Neural progenitor cell (in vitro differentiated cells): Measurements from ENCODE around the gene PROSER2. TPM values are rescaled to one million over a fixed set of nuclear protein-coding genes. Genes with fewer than 3 reads are reported as not detected.

Experiments used
- DNase-seq: peaks from one replicate; pipeline ENCODE4 v3.0.0-alpha.2; 2016; ENCODE audit warnings: low spot score
- H2AFZ ChIP-seq: fragments of 200-600 bp; sonication (generic); replicated peaks from 2 replicates; pipeline ENCODE4 v1.6.1; 2016; ENCODE audit warnings: antibody characterized with exemption
- H3F3A ChIP-seq: fragments of 200-600 bp; sonication (generic); 2 replicates; pipeline ENCODE4 v1.6.1; 2016; ENCODE audit warnings: antibody characterized with exemption, low read depth
- H3K27ac ChIP-seq: fragments of 200-600 bp; sonication (generic); 2 replicates; pipeline ENCODE4 v1.5.1; 2016; ENCODE audit warnings: mild to moderate bottlenecking
- H3K27me3 ChIP-seq: fragments of 200-600 bp; sonication (generic); 2 replicates; pipeline ENCODE4 v1.6.1; 2016; ENCODE audit warnings: mild to moderate bottlenecking, moderate library complexity
- H3K36me3 ChIP-seq: fragments of 200-600 bp; sonication (generic); 2 replicates; pipeline ENCODE4 v1.5.1; 2016
- H3K4me1 ChIP-seq: fragments of 200-600 bp; sonication (generic); 2 replicates; pipeline ENCODE4 v1.6.1; 2016; ENCODE audit warnings: mixed run types
- H3K4me2 ChIP-seq: fragments of 200-600 bp; sonication (generic); 2 replicates; pipeline ENCODE4 v1.6.1; 2016
- H3K4me3 ChIP-seq: fragments of 200-600 bp; sonication (generic); 2 replicates; pipeline ENCODE4 v1.5.1; 2016
- H3K79me2 ChIP-seq: fragments of 200-600 bp; sonication (generic); 2 replicates; pipeline ENCODE4 v1.6.1; 2016; ENCODE audit warnings: low read depth
- H3K9ac ChIP-seq: fragments of 200-600 bp; sonication (generic); 2 replicates; pipeline ENCODE4 v1.6.1; 2016
- H3K9me3 ChIP-seq: fragments of 200-600 bp; sonication (generic); 2 replicates; pipeline ENCODE4 v1.5.1; 2016; ENCODE audit warnings: low read depth
- H4K20me1 ChIP-seq: fragments of 200-600 bp; sonication (generic); 2 replicates; pipeline ENCODE4 v1.6.1; 2016; ENCODE audit warnings: low read depth
- H3K27ac Mint-ChIP-seq: 3 replicates; pipeline ENCODE4 v1.8.0; 2021; ENCODE audit warnings: mixed read lengths
- H3K27me3 Mint-ChIP-seq: 2 replicates; pipeline ENCODE4 v1.8.0; 2022; ENCODE audit warnings: low read depth, mild to moderate bottlenecking, inconsistent platforms, moderate library complexity, mixed read lengths; ENCODE audit not compliant: insufficient read depth
- H3K36me3 Mint-ChIP-seq: 3 replicates; pipeline ENCODE4 v1.8.0; 2021; ENCODE audit warnings: mixed read lengths
- H3K4me1 Mint-ChIP-seq: 3 replicates; pipeline ENCODE4 v1.8.0; 2021; ENCODE audit warnings: mixed read lengths
- H3K4me3 Mint-ChIP-seq: 3 replicates; pipeline ENCODE4 v1.8.0; 2021; ENCODE audit warnings: mild to moderate bottlenecking, moderate library complexity, mixed read lengths
- H3K9me3 Mint-ChIP-seq: 3 replicates; pipeline ENCODE4 v1.8.0; 2020; ENCODE audit warnings: mixed read lengths
- CTCF ChIP-seq: fragments of 200-600 bp; sonication (generic); IDR thresholded peaks from 2 replicates; pipeline ENCODE4 v1.5.1; 2017; ENCODE audit warnings: antibody characterized with exemption, mild to moderate bottlenecking
- EZH2 ChIP-seq: fragments of 200-600 bp; sonication (generic); IDR thresholded peaks from 2 replicates; pipeline ENCODE4 v1.6.1; 2017; ENCODE audit warnings: antibody characterized with exemption, mild to moderate bottlenecking, moderate library complexity
- EZH2phosphoT487 ChIP-seq: fragments of 200-600 bp; sonication (generic); IDR thresholded peaks from 2 replicates; pipeline ENCODE4 v1.6.1; 2017; ENCODE audit warnings: antibody characterized with exemption
- total RNA-seq: library from RNA; depleted of rRNA; stranded (reverse); fragments of >200 nt; gene quantifications from 2 replicates; pipeline ENCODE4 v1.2.3, GENCODE V29; 2015; ENCODE audit warnings: low replicate concordance

PROSER2 gene
- total RNA-seq, 1 donor from 2014 or later: 2.3 TPM

- Histone ChIP-seq H3F3A (peaks cover 23% of the 10 kb centered on the region), H3K27me3 (peaks cover 31% of the 10 kb centered on the region), H3K9ac (no peak overlapping the region), H3K4me1 (no peaks in the 10 kb centered on the region), H4K20me1 (no peaks in the 10 kb centered on the region), H3K4me3 (peak overlapping the region; percentile 79), H3K27ac (no peak overlapping the region), H3K4me2 (peak overlapping the region; percentile 96), H2AFZ (peak overlapping the region; percentile 98), H3K9me3 (no peaks in the 10 kb centered on the region), H3K79me2 (no peaks in the 10 kb centered on the region), H3K36me3 (no peaks in the 10 kb centered on the region)
- Mint-ChIP-seq H3K4me1 (peaks cover 4% of the 10 kb centered on the region), H3K27me3 (peaks cover 19% of the 10 kb centered on the region), H3K9me3 (no peaks in the 10 kb centered on the region), H3K27ac (no peak overlapping the region), H3K36me3 (no peaks in the 10 kb centered on the region), H3K4me3 (peak overlapping the region; percentile 70)
- DNase-seq: no peak
- TF ChIP-seq EZH2phosphoT487 (no peak), CTCF (no peak), EZH2 (no peak)
Observed at GRCh38 chr10:11822809-11823121, 391 bp upstream of the PROSER2 start.

DNA sequence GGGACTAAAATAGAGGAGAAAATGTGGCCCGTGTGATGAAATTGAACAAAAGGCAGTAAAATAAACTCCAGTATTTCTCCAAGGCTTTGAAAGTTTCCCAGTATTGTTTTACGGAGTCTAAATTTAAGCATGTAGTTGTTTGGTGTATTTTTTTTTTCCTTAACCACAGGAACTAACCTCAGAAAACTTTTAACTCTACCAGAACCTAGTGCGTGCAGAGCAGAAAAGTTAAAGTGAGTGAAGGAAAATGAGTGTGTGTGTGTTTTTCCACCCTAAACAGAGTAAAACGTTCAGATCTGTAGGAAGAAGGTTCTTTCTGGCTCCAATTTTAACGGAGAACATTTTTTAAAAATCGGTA, 812 bp downstream of the PROSER2 start:
- H3F3A ChIP-seq: peaks cover 23% of the 10 kb centered on the region
- Mint-ChIP-seq H3K9me3 (no peaks in the 10 kb centered on the region), H3K4me1 (peaks cover 4% of the 10 kb centered on the region), H3K27me3 (peaks cover 19% of the 10 kb centered on the region), H3K4me3 (peak overlapping the region; percentile 85), H3K36me3 (no peaks in the 10 kb centered on the region), H3K27ac (no peak overlapping the region)
- peak overlapping the region; percentile 96 for H3K4me2 ChIP-seq
- no peaks in the 10 kb centered on the region for H3K4me1 ChIP-seq
- H3K27ac ChIP-seq: no peak overlapping the region
- no peak overlapping the region for H3K9ac ChIP-seq
- TF ChIP-seq EZH2 (peak; percentile 45), EZH2phosphoT487 (no peak)
- peak overlapping the region; percentile 98 for H2AFZ ChIP-seq
- no peaks in the 10 kb centered on the region for H3K79me2 ChIP-seq
- no peak for DNase-seq
- peak overlapping the region; percentile 79 for H3K4me3 ChIP-seq
- peaks cover 31% of the 10 kb centered on the region for H3K27me3 ChIP-seq
- H4K20me1 ChIP-seq: no peaks in the 10 kb centered on the region
- no peaks in the 10 kb centered on the region for H3K36me3 ChIP-seq
- no peaks in the 10 kb centered on the region for H3K9me3 ChIP-seq

- no peaks in the 10 kb centered on the region for H3K9me3 ChIP-seq
- H3F3A ChIP-seq: peaks cover 23% of the 10 kb centered on the region
- Mint-ChIP-seq H3K4me1 (peaks cover 4% of the 10 kb centered on the region), H3K4me3 (peak overlapping the region; percentile 85), H3K27me3 (peaks cover 19% of the 10 kb centered on the region), H3K36me3 (no peaks in the 10 kb centered on the region), H3K9me3 (no peaks in the 10 kb centered on the region), H3K27ac (no peak overlapping the region)
- H3K9ac ChIP-seq: no peak overlapping the region
- H2AFZ ChIP-seq: no peak overlapping the region
- no peaks in the 10 kb centered on the region for H3K36me3 ChIP-seq
- no peaks in the 10 kb centered on the region for H4K20me1 ChIP-seq
- no peak overlapping the region for H3K27ac ChIP-seq
- no peaks in the 10 kb centered on the region for H3K4me1 ChIP-seq
- H3K4me2 ChIP-seq: peak overlapping the region; percentile 96
- TF ChIP-seq CTCF: no peak
- no peak for TF ChIP-seq EZH2phosphoT487
- TF ChIP-seq EZH2: no peak
- H3K4me3 ChIP-seq: peak overlapping the region; percentile 79
- H3K79me2 ChIP-seq: no peaks in the 10 kb centered on the region
- H3K27me3 ChIP-seq: peaks cover 31% of the 10 kb centered on the region
- no peak for DNase-seq
Observed at GRCh38 chr10:11824376-11824775, 1.2 kb downstream of the PROSER2 start.

DNA sequence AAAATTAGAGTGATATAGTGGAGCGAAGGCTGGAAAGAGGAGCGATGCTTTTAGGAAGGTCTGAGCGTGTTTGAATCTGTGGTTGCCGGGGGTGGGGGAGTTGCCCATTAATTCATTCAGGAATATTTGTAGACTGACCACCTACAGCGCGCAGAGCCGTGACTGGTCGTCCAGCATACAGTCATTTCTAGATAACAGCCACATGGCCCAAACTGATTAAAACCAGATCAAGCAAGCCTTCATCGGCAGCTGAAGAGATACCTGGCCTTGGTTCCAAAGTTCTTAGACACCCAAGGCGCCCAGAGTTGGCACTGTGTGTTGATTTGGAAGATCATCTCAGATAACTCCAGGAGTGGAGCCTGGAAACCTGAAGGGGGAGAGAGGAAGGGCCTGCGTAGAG, 1.7 kb downstream of the PROSER2 start:
- no peak overlapping the region for H3K4me3 ChIP-seq
- H3K9me3 ChIP-seq: no peaks in the 10 kb centered on the region
- H3F3A ChIP-seq: peaks cover 23% of the 10 kb centered on the region
- H3K27ac ChIP-seq: no peak overlapping the region
- no peak overlapping the region for H3K27ac Mint-ChIP-seq
- H3K4me2 ChIP-seq: no peak overlapping the region
- H3K4me1 Mint-ChIP-seq: peaks cover 4% of the 10 kb centered on the region
- peaks cover 31% of the 10 kb centered on the region for H3K27me3 ChIP-seq
- no peaks in the 10 kb centered on the region for H3K36me3 Mint-ChIP-seq
- H3K79me2 ChIP-seq: no peaks in the 10 kb centered on the region
- H2AFZ ChIP-seq: no peak overlapping the region
- H3K27me3 Mint-ChIP-seq: peaks cover 19% of the 10 kb centered on the region
- no peaks in the 10 kb centered on the region for H3K4me1 ChIP-seq
- H3K9ac ChIP-seq: no peak overlapping the region
- TF ChIP-seq CTCF (no peak), EZH2phosphoT487 (no peak), EZH2 (no peak)
- DNase-seq: no peak
- H3K9me3 Mint-ChIP-seq: no peaks in the 10 kb centered on the region
- H3K4me3 Mint-ChIP-seq: peak overlapping the region; percentile 85
- no peaks in the 10 kb centered on the region for H3K36me3 ChIP-seq
- no peaks in the 10 kb centered on the region for H4K20me1 ChIP-seq
